Measurements from ENCODE around the gene RRAS2. TPM values are rescaled to one million over a fixed set of nuclear protein-coding genes. Genes with fewer than 3 reads are reported as not detected.

The RRAS2 gene
- total RNA-seq, 3 donors from 2014 or later (not counting 1 experiment from before 2014, with no cell fraction given) = 62.1 to 86.7 (median 69.6) TPM

DNA sequence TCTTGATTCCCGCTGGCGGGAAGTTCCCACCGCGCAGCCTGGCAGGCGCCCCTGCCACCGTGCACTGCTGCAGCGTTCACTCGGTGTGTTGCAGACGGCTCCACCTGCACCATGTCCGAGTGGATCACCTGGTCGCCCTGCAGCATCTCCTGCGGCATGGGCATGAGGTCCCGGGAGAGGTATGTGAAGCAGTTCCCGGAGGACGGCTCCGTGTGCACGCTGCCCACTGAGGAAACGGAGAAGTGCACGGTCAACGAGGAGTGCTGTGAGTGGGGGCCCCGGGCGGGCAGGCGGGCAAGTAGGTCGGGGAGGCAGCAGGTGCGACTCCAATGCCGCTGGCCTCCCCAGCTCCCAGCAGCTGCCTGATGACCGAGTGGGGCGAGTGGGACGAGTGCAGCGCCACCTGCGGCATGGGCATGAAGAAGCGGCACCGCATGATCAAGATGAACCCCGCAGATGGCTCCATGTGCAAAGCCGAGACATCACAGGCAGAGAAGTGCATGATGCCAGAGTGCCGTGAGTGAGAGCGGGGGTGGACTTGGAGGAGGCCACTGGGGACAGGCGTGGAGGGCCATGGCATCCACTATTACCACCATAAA is 99.7 kb downstream of the RRAS2 start:
- H3K36me3 Mint-ChIP-seq = no peaks in the 10 kb centered on the region
- H3K4me3 Mint-ChIP-seq = no peak overlapping the region
- H3K27ac Mint-ChIP-seq = no peak overlapping the region
- H3K4me3 ChIP-seq (ENCODE audit: low read length) = no peak overlapping the region
- intact Hi-C loops (cut with micrococcal nuclease) = no loop called here
- no peaks in the 10 kb centered on the region for H3K4me1 ChIP-seq (ENCODE audit: control insufficient read depth, insufficient read depth, low read length)
- no peaks in the 10 kb centered on the region for H3K9me3 Mint-ChIP-seq
- no peaks in the 10 kb centered on the region for H3K36me3 ChIP-seq (ENCODE audit: control insufficient read depth, insufficient read depth, low read length)
- H3K27ac ChIP-seq (ENCODE audit: low read length) = no peak overlapping the region
- no peak for TF ChIP-seq CTCF (IDR thresholded peaks at IDR 0.05)
- H3K27me3 ChIP-seq (ENCODE audit: control insufficient read depth, insufficient read depth, low read length) = no peaks in the 10 kb centered on the region
- no peaks in the 10 kb centered on the region for H3K9me3 ChIP-seq (ENCODE audit: control insufficient read depth, insufficient read depth, low read length)
- no peaks in the 10 kb centered on the region for H3K4me1 Mint-ChIP-seq
- DNase-seq = no peak
- WGBS (ENCODE audit: insufficient coverage) = 78% methylated on average over 38 of the region's 38 CpGs
- no peak for ATAC-seq
- peaks cover 0 to 4% of the 10 kb centered on the region in 2 donors for H3K27me3 Mint-ChIP-seq (ENCODE audit: low read depth in 2 of 2)

DNA sequence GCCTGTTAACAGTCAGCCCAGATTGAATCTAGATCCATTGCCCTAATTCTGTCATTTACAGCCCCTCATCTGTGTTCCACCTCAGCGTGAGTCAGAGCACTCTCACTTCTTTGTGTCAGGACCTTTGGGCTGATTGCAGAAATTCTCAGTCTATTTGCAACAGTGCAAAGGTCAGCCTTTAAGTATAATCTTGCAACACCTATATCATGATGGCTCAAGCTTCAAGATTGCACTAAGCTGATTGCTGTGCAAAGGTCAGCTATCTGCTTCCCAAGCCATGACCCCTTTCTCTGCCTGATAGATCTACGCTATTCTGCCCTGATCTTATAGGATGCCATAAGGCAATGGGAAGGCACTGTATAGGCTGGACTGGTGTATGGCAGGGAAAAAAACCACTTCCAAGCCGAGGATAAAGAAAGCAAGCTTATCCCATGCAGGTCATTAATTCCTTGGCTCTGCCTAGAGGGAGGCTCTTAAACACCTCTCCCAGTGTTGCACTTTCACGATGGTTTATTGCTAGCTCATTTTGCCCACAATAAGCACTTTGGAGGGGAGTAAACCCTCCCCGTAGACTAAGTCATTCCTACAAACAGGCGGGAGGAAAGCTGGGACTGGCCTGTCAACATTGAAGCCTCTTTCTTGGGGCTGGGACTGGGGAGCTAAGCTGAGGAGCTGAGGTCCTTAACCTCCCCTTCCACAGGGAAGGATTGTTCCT is 100.6 kb downstream of the RRAS2 start:
- no peak overlapping the region for H3K27ac Mint-ChIP-seq
- ATAC-seq (no peak), DNase-seq (no peak)
- H3K4me3 ChIP-seq (ENCODE audit: low read length) = no peak overlapping the region
- peaks cover 0 to 4% of the 10 kb centered on the region in 2 donors for H3K27me3 Mint-ChIP-seq (ENCODE audit: low read depth in 2 of 2)
- no peaks in the 10 kb centered on the region for H3K9me3 ChIP-seq (ENCODE audit: control insufficient read depth, insufficient read depth, low read length)
- intact Hi-C loops (cut with micrococcal nuclease) = no loop called here
- WGBS (ENCODE audit: insufficient coverage) = 84% methylated on average over 6 of the region's 6 CpGs
- H3K4me1 ChIP-seq (ENCODE audit: control insufficient read depth, insufficient read depth, low read length) = no peaks in the 10 kb centered on the region
- H3K36me3 ChIP-seq (ENCODE audit: control insufficient read depth, insufficient read depth, low read length) = no peaks in the 10 kb centered on the region
- no peak overlapping the region for H3K27ac ChIP-seq (ENCODE audit: low read length)
- no peaks in the 10 kb centered on the region for H3K36me3 Mint-ChIP-seq
- H3K9me3 Mint-ChIP-seq = no peaks in the 10 kb centered on the region
- H3K27me3 ChIP-seq (ENCODE audit: control insufficient read depth, insufficient read depth, low read length) = no peaks in the 10 kb centered on the region
- no peak for TF ChIP-seq CTCF (IDR thresholded peaks at IDR 0.05)
- H3K4me3 Mint-ChIP-seq = no peak overlapping the region
- H3K4me1 Mint-ChIP-seq = no peaks in the 10 kb centered on the region

GRCh38 chr11:14255238-14255534 is 103.8 kb downstream of the RRAS2 start:
- TF ChIP-seq CTCF (IDR thresholded peaks at IDR 0.05) = no peak

More at GRCh38 chr11:14255238-14255534, 103.8 kb downstream of the RRAS2 start:
- peaks cover 5 to 6% of the 10 kb centered on the region in 2 donors for H3K27me3 Mint-ChIP-seq (ENCODE audit: low read depth in 2 of 2)
- no peaks in the 10 kb centered on the region for H3K4me1 ChIP-seq (ENCODE audit: control insufficient read depth, insufficient read depth, low read length)
- no peaks in the 10 kb centered on the region for H3K36me3 ChIP-seq (ENCODE audit: control insufficient read depth, insufficient read depth, low read length)
- intact Hi-C loops (cut with micrococcal nuclease) = no loop called here
- H3K4me1 Mint-ChIP-seq = no peaks in the 10 kb centered on the region
- no peak overlapping the region for H3K27ac ChIP-seq (ENCODE audit: low read length)
- H3K9me3 Mint-ChIP-seq = no peaks in the 10 kb centered on the region
- no peaks in the 10 kb centered on the region for H3K36me3 Mint-ChIP-seq
- ATAC-seq = no peak
- H3K4me3 Mint-ChIP-seq = no peak overlapping the region
- WGBS (ENCODE audit: insufficient coverage) = 75% methylated on average over 1 of the region's 2 CpGs
- H3K9me3 ChIP-seq (ENCODE audit: control insufficient read depth, insufficient read depth, low read length) = no peaks in the 10 kb centered on the region
- no peak for DNase-seq
- H3K27ac Mint-ChIP-seq = no peak overlapping the region
- H3K4me3 ChIP-seq (ENCODE audit: low read length) = no peak overlapping the region
- no peaks in the 10 kb centered on the region for H3K27me3 ChIP-seq (ENCODE audit: control insufficient read depth, insufficient read depth, low read length)
